Measurements from ENCODE around the gene MCCD1. TPM values are rescaled to one million over a fixed set of nuclear protein-coding genes. Genes with fewer than 3 reads are reported as not detected.

Gene MCCD1
- total and polyA plus RNA-seq, 2 of the 13 experiments (the other 11 are each of a cell fraction or from before 2014, with no cell fraction given), result 0.15 TPM; not detected in 1

DNA sequence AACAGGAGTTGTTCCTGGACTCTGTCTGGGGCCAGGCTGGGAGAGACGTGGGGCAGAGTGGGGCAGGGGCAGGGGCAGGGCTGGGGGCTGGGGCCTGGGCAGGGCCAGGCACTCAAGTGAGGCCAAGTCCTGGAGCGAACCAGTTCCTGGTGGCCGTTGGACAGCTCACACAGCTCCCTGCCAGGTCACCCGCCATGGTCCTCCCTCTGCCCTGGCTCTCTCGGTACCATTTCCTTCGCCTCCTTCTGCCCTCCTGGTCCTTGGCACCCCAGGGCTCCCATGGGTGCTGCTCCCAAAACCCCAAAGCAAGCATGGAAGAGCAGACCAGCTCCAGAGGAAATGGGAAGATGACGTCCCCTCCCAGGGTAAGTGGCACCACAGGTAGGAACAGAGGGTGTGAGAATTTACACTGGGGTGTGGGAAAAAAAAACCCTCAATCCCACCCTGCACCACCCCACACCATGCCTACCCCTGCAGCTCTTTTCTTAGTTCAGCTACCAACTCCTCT, at the start of gene MCCD1 (continued):
- TF ChIP-seq RFX1 (IDR thresholded peaks at IDR 0.05) (no peak), ATRX (CRISPR knock-in tag; IDR thresholded peaks at IDR 0.05; ENCODE audit: borderline replicate concordance) (no peak), ZNF776 (CRISPR knock-in tag; IDR thresholded peaks at IDR 0.05) (peak; percentile 24; the same call in 1 of the 2 replicates)

DNA sequence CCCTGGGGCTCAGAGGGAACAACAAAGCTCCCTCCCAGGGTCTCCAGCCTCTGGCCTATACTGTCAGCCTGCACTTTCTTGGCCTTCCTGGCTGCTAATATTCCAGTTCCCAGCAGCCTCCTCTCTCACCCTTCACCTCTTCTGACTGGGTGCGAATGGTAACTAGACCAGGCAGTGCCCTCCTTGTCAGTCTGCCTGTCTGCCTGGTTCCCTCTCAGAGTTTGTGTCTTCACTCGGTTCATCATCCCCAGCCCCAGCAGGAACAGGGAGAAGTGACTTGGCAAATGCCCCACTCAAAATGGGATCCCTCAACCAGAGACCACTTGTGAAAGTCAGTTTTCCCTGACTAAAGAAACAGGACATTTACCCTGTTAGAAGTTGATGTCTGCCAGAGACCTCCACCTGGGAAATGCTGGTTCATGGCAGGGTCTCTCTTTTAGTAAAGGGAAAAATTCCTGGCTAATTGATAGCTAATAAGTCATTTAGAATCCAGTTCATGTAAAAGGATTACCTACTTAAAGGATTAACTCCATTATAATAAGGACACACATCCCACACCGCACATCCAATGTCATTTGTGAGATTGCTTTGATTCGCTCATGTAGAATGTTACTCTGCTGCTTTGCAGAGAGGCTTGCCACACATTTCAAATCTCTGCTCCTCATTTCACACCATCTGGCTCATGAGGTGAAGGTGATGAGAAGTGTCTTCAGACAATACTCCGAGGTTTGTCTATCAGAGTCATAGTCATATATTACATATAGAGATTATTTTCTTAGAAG, 49.4 kb upstream of the MCCD1 start:
- Histone ChIP-seq H3K9me3 (ENCODE audit: low read length) (no peaks in the 10 kb centered on the region), H3K9ac (ENCODE audit: insufficient read depth, low read depth, low read length) (no peak overlapping the region), H3K36me3 (replicated peaks in 1 of 2; ENCODE audit: control insufficient read depth in 1 of 2, insufficient read depth in 2 of 2, low read length in 2 of 2) (no peaks in the 10 kb centered on the region), H3K27ac (ENCODE audit: extremely low read length, insufficient read depth, low read length) (no peak overlapping the region), H3K4me2 (ENCODE audit: low read depth, low read length) (no peak overlapping the region), H4K20me1 (ENCODE audit: insufficient read depth, low read length) (no peaks in the 10 kb centered on the region), H3K27me3 (ENCODE audit: control insufficient read depth in 1 of 2, insufficient read depth in 2 of 2, low read length in 2 of 2) (peaks cover 10 to 51% of the 10 kb centered on the region in 2 experiments; a peak in 4 of 5 replicates), H3K4me3 (replicated peaks in 1 of 3; ENCODE audit: insufficient read depth in 1 of 3, low read depth in 2 of 3, low read length in 3 of 3) (no peak overlapping the region), H3K79me2 (ENCODE audit: insufficient read depth, low read length) (no peaks in the 10 kb centered on the region), H2AFZ (ENCODE audit: low read length) (no peak overlapping the region), H3K4me1 (ENCODE audit: insufficient read depth, low read length) (peaks cover 13% of the 10 kb centered on the region)
- POLR2A ChIA-PET, result no interaction called here
- FAIRE-seq, result no peak
- no peak for ATAC-seq
- no TSS peak for BruUV-seq (replicated peaks)
- CTCF ChIA-PET (ENCODE audit: low intra/inter-chr PET ratio, low total read pairs), result no interaction called here
- WGBS (ENCODE audit: low lambda C conversion rate), result 27% methylated on average over 5 of the region's 5 CpGs
- intact Hi-C loops (cut with micrococcal nuclease; ENCODE audit: unreplicated experiment), result no loop called here
- no peak for DNase-seq (ENCODE audit: low spot score)
- in situ Hi-C loops (cut with HindIII; ENCODE audit: extremely low pct_ligation_motif_present, low pct_unique_long_range_greater_than_20kb), result no loop called here
- TF ChIP-seq, protein P1, sequence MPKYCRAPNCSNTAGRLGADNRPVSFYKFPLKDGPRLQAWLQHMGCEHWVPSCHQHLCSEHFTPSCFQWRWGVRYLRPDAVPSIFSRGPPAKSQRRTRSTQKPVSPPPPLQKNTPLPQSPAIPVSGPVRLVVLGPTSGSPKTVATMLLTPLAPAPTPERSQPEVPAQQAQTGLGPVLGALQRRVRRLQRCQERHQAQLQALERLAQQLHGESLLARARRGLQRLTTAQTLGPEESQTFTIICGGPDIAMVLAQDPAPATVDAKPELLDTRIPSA (CRISPR knock-in tag; IDR thresholded peaks at IDR 0.05; ENCODE audit: borderline replicate concordance), result no peak
- TF ChIP-seq, protein P2, sequence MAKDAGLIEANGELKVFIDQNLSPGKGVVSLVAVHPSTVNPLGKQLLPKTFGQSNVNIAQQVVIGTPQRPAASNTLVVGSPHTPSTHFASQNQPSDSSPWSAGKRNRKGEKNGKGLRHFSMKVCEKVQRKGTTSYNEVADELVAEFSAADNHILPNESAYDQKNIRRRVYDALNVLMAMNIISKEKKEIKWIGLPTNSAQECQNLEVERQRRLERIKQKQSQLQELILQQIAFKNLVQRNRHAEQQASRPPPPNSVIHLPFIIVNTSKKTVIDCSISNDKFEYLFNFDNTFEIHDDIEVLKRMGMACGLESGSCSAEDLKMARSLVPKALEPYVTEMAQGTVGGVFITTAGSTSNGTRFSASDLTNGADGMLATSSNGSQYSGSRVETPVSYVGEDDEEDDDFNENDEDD (CRISPR knock-in tag; IDR thresholded peaks at IDR 0.05; ENCODE audit: borderline replicate concordance), result no peak
- TF ChIP-seq, protein P3, sequence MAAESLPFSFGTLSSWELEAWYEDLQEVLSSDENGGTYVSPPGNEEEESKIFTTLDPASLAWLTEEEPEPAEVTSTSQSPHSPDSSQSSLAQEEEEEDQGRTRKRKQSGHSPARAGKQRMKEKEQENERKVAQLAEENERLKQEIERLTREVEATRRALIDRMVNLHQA (CRISPR knock-in tag; IDR thresholded peaks at IDR 0.05), result no peak
- TF ChIP-seq RFX3 (CRISPR knock-in tag; IDR thresholded peaks at IDR 0.05), result no peak
- TF ChIP-seq JDP2 (CRISPR knock-in tag; IDR thresholded peaks at IDR 0.05; ENCODE audit: borderline replicate concordance), result no peak
- no peak for TF ChIP-seq ZC3H13 (CRISPR knock-in tag; IDR thresholded peaks at IDR 0.05)
- no peak for TF ChIP-seq ZNF773 (CRISPR knock-in tag; IDR thresholded peaks at IDR 0.05; ENCODE audit: borderline replicate concordance)
- no peak for TF ChIP-seq ZMYM2 (CRISPR knock-in tag; IDR thresholded peaks at IDR 0.05)
- no peak for TF ChIP-seq YEATS2 (CRISPR knock-in tag; IDR thresholded peaks at IDR 0.05; ENCODE audit: borderline replicate concordance)
- TF ChIP-seq SP4 (CRISPR knock-in tag; IDR thresholded peaks at IDR 0.05), result no peak
- TF ChIP-seq SIX4 (CRISPR knock-in tag; IDR thresholded peaks at IDR 0.05), result no peak
- TF ChIP-seq, protein P4, sequence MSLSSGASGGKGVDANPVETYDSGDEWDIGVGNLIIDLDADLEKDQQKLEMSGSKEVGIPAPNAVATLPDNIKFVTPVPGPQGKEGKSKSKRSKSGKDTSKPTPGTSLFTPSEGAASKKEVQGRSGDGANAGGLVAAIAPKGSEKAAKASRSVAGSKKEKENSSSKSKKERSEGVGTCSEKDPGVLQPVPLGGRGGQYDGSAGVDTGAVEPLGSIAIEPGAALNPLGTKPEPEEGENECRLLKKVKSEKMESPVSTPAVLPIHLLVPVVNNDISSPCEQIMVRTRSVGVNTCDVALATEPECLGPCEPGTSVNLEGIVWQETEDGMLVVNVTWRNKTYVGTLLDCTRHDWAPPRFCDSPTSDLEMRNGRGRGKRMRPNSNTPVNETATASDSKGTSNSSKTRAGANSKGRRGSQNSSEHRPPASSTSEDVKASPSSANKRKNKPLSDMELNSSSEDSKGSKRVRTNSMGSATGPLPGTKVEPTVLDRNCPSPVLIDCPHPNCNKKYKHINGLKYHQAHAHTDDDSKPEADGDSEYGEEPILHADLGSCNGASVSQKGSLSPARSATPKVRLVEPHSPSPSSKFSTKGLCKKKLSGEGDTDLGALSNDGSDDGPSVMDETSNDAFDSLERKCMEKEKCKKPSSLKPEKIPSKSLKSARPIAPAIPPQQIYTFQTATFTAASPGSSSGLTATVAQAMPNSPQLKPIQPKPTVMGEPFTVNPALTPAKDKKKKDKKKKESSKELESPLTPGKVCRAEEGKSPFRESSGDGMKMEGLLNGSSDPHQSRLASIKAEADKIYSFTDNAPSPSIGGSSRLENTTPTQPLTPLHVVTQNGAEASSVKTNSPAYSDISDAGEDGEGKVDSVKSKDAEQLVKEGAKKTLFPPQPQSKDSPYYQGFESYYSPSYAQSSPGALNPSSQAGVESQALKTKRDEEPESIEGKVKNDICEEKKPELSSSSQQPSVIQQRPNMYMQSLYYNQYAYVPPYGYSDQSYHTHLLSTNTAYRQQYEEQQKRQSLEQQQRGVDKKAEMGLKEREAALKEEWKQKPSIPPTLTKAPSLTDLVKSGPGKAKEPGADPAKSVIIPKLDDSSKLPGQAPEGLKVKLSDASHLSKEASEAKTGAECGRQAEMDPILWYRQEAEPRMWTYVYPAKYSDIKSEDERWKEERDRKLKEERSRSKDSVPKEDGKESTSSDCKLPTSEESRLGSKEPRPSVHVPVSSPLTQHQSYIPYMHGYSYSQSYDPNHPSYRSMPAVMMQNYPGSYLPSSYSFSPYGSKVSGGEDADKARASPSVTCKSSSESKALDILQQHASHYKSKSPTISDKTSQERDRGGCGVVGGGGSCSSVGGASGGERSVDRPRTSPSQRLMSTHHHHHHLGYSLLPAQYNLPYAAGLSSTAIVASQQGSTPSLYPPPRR (CRISPR knock-in tag; IDR thresholded peaks at IDR 0.05; ENCODE audit: borderline replicate concordance), result no peak
- TF ChIP-seq POGZ (CRISPR knock-in tag; IDR thresholded peaks at IDR 0.05), result no peak

All from HepG2 (cell line).